ENCODE data around the gene MLPH.

- TF ChIP-seq GABPA (IDR thresholded peaks at IDR 0.05 in 1 of 2, conservative IDR thresholded peaks at IDR 0.05 in 1 of 2) (no peak), YY1 (IDR thresholded peaks at IDR 0.05) (no peak), CTCF (IDR thresholded peaks at IDR 0.05; ENCODE audit: low read depth, low read length, missing input control) (no peak), JUND (IDR thresholded peaks at IDR 0.05) (no peak), EGR1 (IDR thresholded peaks at IDR 0.05; ENCODE audit: low read depth in 2 of 2) (no peak), REST (IDR thresholded peaks at IDR 0.05) (no peak), FOXA1 (IDR thresholded peaks at IDR 0.05) (no peak), TAF1 (conservative IDR thresholded peaks at IDR 0.05) (no peak), ZBTB33 (IDR thresholded peaks at IDR 0.05) (no peak)
Observed at GRCh38 chr2:237561221-237561620, 74.2 kb downstream of the MLPH start.
